GM19239 (cell line): ENCODE data around the gene AEBP1.

Source experiments
- DNase-seq: peaks from one replicate; pipeline ENCODE4 v3.0.0; 2011; ENCODE audit warnings: low spot score; ENCODE audit not compliant: insufficient read length
- FAIRE-seq: peaks from 2 replicates; lab custom pipeline; 2011; peaks lifted over from hg19 to GRCh38; lab: Jason Lieb, UNC

The AEBP1 gene

DNA sequence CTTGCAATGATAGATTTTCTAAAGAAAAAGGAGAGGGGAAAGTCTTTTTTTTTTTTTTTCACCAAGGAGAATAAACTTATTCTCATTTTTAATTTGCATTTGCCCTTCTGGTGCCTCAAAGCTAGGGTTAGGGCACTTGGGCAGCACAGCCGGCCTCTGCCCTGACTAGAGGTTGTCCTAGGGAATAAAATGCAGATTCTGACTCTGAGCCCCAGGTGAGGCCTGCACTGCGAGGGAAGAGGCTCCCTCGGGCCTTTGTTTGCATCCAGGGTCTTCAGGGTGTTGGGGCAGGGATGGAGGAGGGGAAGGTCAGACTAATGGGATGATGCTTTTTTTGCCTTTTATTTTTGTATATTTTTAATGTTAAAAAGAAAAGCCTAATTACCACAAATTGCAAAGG, 29.1 kb downstream of the AEBP1 start:
- FAIRE-seq (no peak), DNase-seq (no peak)

DNA sequence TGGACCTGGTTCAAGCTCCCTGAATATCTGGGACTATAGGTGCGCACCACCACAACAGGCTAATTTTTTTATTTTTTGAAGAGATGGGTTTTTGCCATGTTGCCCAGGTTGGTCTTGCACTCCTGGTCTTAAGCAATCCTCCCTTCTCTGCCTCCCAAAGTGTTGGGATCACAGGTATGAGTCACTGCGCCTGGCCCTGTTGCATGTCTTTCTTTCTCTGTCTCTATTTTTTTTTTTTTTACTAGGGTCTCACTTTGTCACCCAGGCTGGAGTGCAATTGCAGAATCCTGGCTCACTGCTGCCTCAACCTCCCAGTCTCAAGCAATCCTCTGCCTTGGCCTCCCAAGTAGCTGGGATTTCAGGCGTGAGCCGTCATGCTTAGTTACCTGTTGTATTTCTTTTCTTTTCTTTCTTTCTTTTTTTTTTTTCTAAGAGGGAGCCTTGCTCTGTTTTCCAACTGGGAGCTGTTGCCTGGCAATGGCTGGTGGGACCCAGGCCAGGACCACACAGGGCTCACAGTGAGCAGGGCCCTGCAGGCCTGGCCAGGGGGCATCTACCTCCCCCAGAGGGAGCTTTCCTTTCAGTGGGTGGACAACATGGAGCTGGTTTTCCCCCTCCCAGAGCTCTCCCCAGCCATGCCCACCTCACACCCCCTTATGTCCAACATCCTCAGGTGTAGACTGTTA, 30.9 kb downstream of the AEBP1 start:
- DNase-seq (no peak), FAIRE-seq (no peak)

DNA sequence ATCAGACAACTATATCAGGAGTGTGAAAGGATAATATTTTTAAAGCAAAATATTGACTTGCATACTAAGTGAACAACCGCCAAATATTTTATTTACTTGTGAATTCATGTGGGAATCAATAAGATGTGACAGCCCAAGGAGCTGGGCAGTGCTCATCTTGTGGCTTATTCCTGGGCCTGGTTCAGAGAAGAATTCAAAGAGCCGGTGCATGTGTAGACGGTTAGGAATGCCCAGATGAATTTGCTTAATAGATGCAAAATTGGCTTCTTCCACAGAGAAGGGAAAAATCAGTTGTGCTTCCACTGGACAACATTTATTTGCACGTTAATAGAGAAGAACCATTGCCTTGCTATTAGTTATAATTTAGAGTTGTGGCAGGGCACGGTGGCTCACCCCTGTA, 32.6 kb downstream of the AEBP1 start:
- DNase-seq, result no peak
- no peak for FAIRE-seq

DNA sequence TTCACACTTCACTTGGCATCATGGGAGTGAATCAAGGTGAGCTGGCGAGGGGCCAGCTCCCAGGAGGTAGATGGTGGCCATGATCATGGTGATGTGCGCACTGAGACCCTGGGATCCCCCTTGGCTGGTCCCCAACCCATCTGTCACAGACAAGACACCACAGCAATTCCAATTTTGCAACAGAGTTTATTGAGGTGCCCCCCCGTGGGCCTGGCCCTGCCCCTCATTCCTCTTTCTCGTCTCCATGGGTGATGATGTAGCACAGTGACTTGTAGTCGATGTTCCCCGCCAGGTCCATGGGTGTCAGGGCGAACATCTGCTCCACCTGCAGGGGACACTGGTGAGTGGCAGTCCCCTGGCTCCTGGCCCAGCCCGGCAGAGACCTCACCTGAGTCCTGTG, 34.6 kb downstream of the AEBP1 start:
- no peak for FAIRE-seq

DNA sequence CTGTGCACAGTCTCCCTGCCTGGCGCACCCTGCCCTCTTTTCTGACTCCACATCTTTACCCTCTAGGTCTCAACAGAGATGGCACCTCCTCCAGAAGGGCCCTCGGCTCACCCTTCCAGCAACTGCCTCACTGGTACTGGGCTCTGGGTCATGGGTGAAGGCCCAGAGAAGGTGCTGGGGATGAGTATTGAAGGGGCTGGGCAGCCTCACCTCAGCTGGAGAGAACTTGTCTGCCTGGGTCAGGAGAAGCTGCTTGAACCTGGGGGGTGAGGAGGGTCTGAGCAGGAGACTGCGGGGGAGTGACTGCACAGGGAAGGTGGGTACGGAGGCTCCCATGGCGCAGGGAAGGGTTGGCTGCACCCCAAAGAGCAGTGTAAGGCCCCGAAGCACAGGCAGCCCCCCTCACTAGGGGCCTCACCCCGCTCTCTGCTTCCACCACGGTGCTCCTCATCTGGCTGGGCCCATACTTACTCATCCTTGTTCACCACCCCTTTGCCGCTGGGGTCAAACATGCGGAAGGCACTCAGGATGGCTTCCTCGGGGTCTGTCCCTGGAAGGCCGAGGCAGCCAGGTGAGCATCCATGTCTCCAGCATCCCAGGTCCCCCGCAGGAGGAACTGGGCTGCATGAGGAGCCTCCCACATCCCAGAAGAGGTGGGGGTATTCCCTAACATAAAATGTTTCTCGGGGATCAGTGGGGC, 35.3 kb downstream of the AEBP1 start:
- no peak for FAIRE-seq
- DNase-seq, result no peak

More for the DNA sequence above, 34.6 kb downstream of the AEBP1 start:
- no peak for DNase-seq

DNA sequence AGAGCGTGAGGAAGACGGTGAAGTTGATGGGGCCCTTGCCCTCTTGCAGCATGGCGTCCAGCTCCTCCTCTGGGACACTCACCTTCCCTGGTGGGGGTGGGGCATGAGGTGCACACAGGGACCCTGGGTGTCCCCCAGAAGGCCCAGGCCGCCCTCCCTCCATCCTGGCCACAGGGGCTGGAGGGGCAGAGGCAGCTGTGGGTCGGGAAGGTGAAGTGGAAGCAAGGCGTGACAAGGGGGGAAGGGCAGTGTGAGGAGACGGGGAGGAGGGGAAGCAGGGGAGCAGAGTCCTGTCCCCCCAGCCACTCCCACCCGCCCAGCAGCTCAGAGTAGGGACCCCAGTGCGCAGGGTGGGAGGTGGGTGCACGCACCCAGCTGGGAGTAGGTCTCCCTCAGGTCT, 36.2 kb downstream of the AEBP1 start:
- no peak for FAIRE-seq

DNA sequence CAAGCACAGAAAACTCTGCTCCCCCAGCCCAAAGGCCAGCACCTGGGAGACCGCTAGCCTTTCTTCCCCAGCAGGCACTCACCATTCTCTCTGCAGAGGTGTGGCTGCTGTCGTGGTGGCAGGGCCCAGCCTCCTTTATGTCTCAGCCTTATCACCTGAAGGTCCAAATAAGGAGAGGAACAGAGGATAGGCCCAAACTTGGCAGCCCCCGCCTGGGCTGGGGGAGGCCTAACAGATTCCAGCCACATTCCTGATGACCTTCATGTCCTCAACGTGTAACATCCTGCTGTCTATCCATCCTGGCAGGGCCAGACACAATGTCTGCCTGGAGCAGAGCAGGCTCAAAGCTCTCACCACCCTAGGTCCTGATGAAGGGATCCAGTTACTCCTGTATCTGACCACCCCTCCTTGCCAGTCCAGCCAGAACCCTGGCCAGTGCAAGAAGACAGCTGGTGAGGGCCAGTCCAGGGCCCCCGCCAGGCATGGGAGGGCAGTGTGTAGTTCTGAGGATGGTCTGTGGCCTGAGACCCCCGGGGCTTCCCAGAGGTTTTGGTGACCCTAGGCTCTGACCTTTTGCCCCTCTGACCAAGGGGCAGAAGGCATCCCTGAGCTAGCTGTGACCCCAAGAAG, 37.2 kb downstream of the AEBP1 start, which contains the start of gene MYL7:
TSS of gene MYL7 (minus strand) at position 112 of the 630 bp plus-strand sequence. CDS start at position 85, 27 bp downstream.
- DNase-seq, result no peak
- FAIRE-seq, result no peak

More for the DNA sequence above, 36.2 kb downstream of the AEBP1 start:
- no peak for DNase-seq

DNA sequence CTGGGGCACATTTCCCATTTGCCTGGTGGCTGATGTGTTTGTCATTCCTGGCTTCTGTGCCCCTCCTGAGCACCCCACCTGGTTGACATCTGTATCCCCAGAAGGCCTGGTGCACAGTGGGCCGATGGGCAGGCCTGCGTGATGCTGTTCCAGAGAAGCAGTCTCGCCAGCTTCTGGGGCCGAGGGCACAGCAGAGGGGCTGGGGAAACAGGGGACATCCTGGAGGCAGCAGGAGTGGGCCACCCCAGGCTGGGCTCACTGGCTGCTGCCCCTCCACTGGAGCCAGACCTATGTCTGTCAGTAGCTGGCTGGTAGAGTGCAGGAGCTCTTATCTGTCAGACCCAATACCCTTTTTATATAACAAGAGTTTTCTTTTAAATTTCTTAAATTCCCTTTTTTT, 37.9 kb downstream of the AEBP1 start:
- no peak for FAIRE-seq

DNA sequence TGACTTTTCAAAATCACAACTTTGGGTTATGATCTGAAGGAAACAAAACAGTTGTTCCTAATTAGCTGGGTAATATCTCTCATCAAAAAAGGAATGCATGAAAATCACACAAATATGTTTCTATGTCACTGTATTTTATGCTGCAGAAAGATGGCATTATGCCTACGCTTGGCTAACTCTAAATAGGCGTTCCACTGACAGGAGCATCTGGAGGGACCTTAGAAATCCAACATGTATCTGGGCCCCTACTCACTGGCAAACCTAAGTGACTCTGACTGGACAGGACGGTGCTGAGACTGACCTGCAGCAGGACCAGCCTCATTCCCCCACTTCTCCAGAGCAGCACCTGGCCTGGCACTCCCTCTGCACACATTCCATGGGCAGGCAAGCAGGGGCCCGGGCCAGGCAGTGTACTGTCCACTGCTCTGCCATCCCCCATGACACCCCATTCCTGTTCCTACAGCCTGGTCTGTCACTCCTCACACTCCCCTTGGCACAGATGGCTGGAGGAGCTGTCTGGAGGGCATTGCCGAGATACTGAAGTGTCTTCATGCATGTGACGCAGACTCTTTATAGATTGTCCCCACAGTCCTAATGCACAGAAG, 39.6 kb downstream of the AEBP1 start:
- DNase-seq, result no peak
- no peak for FAIRE-seq

More for the DNA sequence above, 37.9 kb downstream of the AEBP1 start:
- no peak for DNase-seq

DNA sequence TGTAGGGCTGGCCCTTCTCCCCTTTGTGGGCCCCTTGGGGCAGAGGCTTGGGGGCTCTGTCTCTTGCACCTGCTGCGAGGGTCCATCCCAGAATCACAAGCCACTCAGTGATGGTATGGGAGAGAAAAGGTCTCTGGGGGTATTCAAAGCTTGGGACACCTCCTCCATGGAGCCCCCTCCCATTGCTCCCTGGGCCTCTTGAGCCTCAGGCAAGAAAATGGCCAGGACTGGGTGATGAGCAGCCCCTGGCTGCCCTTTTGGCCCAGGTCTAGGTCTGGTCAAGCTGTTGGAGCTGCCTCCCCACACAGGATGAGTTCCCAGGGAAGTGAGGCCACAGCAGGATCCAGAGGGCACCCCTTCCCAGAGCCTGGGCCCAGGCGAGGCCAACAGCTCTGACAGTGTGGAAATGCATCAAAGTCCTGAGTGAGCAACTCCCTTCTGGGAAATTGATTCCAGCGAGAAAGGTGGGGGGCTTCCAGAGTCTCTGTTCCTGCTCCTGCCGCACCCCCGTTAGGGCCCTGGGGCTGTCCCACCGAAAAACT, 40.4 kb downstream of the AEBP1 start:
- DNase-seq (no peak), FAIRE-seq (no peak)

DNA sequence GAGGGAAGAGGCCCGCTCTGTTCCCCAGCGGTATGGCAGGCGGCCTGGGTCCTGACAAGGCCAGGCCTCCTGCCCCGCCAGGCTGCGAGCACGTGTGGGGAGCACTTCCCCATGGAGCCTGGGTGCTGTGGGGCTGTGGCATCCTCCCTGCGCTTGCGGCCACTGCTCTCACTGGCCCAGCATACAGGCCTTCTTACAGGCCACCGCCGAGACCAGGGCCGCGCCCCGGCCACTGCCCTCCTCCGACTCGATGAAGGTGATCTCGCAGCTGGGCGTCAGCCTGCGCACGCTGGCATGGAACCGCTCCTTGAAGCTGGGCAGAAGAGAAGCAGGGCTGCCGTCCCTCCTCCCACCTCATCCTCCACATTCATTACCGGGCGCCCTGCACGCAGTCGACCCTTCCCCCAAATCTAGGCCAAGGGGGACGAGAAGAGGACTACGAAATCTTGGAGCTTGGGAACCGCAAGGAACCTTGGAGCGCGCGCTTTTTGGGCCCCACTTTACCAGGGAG, 40.9 kb downstream of the AEBP1 start:
- FAIRE-seq (no peak), DNase-seq (no peak)

DNA sequence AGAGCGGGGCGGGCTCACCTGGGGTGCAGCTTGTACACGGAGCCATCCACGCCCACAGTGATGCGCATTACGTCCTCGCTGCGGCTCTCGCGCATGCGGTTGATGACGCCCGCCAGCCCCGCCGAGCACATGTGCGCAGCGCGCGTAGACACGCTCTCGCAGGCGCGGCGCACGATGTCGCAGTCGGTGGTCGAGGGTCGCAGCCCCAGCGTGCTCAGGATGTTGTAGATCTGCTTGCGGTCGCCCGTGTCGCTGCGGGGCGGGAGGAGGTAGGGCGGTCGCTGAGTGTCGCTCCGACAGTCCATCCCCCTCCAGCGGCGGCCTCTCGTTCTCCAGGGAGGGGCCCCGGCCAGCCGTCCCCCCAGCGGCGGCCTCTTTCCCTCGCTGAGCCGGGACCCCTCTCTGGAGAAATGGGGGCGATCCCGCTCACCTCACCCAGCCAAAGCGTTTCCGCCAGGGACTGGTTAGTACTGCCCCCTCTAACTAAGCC, 41.4 kb downstream of the AEBP1 start:
- FAIRE-seq (no peak), DNase-seq (no peak)

DNA sequence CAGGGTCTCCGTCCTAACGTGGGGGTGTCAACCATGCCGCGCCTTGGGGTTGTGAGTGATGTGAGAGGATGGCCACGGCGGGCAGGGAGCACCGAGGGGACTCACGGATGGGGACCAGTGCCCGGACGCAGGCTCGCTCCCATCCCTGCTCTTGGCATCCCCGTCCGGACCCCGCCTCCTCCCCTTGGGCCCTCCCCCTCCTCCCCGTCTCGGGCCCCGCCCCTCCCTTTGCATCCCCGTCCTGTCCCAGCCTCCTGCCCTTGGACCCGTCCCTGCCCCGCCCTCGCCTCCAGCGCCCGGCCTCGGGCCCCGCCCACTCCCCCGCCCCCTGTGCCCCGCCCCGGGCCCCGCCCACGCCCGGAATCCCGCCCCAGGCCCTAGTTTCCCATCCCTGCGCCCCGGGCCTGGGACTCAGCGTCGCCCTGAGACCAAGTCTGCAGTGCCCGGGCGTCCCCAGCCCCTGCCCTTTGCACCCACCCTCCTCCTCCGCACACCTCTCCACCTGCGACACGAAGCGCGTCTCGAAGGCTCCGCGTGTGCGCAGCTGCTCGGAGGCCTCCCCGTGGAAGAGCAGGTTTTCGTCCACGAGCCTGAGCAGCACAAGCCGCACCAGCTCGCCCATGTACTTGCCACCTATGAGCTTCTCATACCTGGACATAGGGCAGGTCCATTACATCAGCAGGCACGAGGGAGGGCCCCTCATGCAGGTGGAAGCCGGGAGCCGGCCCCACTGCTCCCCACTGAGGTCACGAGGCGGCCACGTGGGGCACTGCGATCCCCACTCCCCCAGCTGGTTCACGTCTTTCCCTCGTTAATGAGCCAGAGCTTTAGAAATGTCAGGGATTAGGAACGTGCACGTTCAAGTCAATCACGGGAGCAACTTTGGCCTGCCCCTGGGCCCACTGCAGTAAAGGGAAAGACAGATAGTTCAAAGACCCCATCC, 42.1 kb downstream of the AEBP1 start:
- DNase-seq, result peak; percentile 74
- no peak for FAIRE-seq

DNA sequence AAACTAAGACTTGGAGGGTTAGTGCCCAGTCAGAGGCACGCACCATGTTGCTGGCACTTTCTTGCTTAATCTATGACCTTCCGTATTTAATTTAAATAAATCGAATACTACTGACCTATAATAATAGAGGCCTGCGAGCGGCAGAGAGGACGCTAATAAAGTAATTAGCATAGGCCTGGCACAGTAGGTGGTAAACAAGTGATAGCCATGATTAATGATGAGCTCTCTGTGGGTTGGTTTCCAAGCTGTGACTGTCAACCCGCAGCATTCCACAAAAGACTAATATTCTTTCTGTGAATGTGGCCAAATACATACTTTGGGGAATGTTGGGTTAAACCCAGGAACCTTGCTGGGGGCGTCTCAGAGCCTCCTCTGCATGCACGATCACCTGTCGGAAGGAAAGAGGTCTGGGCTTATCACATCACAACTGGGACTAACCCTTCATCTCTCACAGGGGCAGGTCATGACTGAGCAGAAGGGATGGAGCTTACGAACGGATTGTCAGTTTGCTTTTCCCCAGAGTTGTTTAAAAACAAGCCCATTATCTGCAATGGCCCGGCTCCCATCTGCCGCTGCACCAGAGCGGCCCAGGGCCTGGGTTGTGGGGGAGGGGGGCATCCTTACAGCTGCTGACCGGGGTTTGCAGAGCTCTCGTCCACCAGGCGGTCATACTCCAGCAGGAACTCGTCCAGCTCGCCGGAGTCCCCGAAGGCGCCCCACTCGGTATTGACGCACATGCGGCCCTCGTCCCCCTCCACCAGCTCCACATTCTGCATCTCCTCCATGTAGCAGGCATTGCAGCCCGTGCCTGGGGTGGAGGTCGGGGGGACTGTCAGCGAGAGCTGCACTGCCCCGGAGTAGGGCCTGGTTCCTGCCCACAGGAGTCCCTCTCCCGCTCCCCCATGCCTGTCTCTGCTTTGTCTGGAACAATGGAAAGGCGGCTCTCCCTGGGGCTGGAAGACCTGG, 43.2 kb downstream of the AEBP1 start:
- DNase-seq, result no peak
- no peak for FAIRE-seq

DNA sequence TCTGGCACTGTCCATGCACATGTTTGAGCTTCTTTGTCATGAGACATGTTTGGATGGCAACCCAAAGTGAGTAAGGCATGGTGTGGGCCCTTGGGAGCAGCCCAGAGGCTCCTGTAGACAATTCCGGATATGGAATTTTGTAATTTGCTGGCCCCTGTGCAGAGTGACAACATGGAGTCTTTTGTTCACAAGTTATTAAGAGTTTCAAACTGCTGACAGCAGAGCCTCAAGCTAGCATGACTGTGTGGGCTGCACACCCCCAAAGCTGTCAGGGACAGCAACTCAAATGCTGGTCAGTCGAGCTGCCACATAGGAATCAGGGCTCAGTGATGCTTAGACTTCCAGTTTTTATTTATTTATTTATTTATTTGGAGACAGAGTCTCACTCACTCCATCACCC, 44.0 kb downstream of the AEBP1 start:
- no peak for FAIRE-seq

DNA sequence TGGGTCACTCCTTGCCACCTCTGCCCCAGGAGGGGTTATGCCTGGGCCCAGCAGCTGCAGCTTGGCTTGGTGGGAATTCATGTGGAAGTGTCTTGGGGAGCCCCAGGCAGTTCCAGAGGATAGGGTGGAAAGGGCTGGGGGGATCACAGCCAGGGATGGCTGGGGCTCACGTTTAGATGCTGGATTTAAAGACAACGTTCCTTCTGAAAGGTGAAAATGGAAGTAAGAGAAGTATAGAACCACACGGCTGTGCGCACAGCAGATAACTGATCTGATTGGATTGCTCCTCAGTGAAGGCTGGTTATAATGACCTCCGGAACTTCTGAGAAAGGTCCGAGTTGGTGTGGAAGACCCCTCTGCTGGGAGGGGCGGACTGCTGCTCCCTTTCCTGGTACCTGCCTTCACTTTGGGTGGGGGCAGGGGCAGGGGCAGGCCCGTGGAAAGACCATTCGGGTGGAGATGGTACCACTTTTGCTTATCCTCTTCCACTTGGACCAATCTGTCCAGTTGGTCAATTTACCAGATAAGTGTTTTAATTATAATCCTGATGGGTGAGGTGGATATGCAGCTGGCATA, 44.9 kb downstream of the AEBP1 start:
- DNase-seq, result no peak
- no peak for FAIRE-seq

More for the DNA sequence above, 44.0 kb downstream of the AEBP1 start:
- no peak for DNase-seq

DNA sequence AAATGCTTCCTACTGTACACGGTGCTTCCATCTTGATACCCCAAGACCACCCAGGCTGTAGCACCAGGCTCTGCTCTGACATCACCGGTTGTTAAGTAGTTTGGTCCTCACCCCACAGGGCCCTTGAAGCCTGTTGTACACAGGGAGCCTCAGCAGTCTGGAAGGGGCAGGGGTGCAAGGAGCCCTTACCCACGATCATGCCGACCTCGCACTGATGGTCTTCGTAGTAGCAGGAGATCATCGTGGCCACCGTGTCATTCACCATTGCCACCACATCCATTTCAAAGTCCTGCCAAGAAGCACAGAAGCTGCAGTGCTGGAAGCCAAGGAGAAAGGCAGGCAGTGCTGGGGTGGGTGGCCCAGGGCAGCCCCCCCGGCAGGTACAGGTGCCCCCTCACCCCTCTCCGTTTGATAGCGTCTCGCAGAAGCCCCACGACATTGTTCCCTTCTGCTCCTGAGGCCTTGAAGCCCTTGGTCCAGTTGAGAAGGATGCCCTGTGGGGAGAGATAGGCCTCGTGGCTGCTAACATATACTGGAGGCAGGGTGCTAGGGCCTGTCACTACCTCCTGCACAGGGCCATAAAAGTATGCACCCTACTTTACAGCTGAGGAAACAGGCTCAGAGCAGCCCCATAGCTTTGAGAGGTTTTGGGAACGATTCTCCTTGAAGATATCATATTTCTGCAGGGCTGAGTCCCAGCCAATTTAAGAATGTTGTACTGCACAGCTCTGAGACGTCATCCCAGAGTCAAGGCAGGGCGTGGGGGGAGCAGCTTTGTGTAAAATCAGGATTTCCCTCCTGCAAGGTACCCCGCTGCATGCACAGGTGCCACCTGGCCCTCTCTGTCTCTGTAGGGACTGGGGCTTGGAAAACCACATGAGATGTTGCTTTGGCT, 45.7 kb downstream of the AEBP1 start:
- FAIRE-seq, result no peak
- DNase-seq, result no peak
